Sigmoid colon (tissue), 4 donors: ENCODE data around the gene SEMA5B.

Experiments
- EP300 ChIP-seq, 4 donors: sonication (generic); formaldehyde crosslinking; IDR thresholded peaks; one replicate each; pipeline ENCODE4 v1.6.1; 2017; ENCODE audit warnings: antibody characterized with exemption in 4 of 4
- POLR2A ChIP-seq, 2 donors: fragments of 450-650 bp; IDR thresholded peaks; one replicate each; pipeline ENCODE4 v1.6.1; 2016; ENCODE audit warnings: antibody characterized with exemption in 2 of 2, mild to moderate bottlenecking in 2 of 2, moderate library complexity in 2 of 2
- POLR2AphosphoS5 ChIP-seq, 4 donors: sonication (generic); formaldehyde crosslinking; IDR thresholded peaks; one replicate each; pipeline ENCODE4 v1.6.1; 2017; ENCODE audit warnings: antibody characterized with exemption in 4 of 4
- TF ChIP-seq, protein P1 (sequence below), 4 experiments: fragments of 450-650 bp in 3 of 4; fragments of 200-600 bp in 1 of 4; IDR thresholded peaks; one replicate each; pipeline ENCODE4 v1.5.1; 2016 to 2019; ENCODE audit warnings: antibody characterized with exemption in 4 of 4, mild to moderate bottlenecking in 3 of 4, moderate library complexity in 2 of 4

DNA sequence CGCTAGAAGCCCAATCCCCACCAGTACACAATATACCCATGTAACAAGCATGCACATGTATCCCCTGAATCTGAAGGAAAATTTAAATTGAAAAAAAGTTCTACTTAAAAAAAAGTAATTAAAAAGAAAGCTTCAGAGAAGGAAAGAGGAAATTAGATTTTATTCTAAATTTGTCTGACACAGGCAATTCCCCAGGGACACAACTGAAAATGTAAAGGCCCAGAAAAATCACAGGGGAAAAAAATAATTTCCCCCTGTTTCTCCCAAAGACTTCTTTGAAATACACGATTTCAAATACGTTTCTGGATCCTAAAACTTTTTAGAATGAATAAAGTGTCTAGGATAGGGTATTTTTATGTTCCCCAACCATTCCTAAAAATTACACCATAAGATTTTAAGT, 42.9 kb downstream of the SEMA5B start:
- TF ChIP-seq, protein P1, sequence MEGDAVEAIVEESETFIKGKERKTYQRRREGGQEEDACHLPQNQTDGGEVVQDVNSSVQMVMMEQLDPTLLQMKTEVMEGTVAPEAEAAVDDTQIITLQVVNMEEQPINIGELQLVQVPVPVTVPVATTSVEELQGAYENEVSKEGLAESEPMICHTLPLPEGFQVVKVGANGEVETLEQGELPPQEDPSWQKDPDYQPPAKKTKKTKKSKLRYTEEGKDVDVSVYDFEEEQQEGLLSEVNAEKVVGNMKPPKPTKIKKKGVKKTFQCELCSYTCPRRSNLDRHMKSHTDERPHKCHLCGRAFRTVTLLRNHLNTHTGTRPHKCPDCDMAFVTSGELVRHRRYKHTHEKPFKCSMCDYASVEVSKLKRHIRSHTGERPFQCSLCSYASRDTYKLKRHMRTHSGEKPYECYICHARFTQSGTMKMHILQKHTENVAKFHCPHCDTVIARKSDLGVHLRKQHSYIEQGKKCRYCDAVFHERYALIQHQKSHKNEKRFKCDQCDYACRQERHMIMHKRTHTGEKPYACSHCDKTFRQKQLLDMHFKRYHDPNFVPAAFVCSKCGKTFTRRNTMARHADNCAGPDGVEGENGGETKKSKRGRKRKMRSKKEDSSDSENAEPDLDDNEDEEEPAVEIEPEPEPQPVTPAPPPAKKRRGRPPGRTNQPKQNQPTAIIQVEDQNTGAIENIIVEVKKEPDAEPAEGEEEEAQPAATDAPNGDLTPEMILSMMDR (IDR thresholded peaks at IDR 0.05): no peak
- TF ChIP-seq POLR2A (IDR thresholded peaks at IDR 0.05) (no peak), POLR2AphosphoS5 (IDR thresholded peaks at IDR 0.05) (no peak), EP300 (IDR thresholded peaks at IDR 0.05) (no peak)
